HAP-1 (cell line): ENCODE measurements around the gene KMT2A.
A peak's percentile ranks its signal among the peaks of the same experiment; 100 is the strongest.
"Not testable (repeated sequence)": the region's sequence is repeated elsewhere in the genome, so short reads cannot be mapped to it uniquely, and the experiment has no call there.

Source experiments
- DNase-seq, 2 experiments: peaks; one replicate each; pipeline ENCODE4 v3.0.0-alpha.2; 2016 to 2020; ENCODE audit warnings: low spot score in 2 of 2
- H3K27me3 ChIP-seq: fragments of 250-450 bp; sonication (Bioruptor Pico); 2 replicates; pipeline ENCODE4 v1.5.1; 2020; ENCODE audit warnings: low read depth, mild to moderate bottlenecking, moderate library complexity
- H3K36me3 ChIP-seq: fragments of 250-450 bp; sonication (Bioruptor Pico); replicated peaks from 2 replicates; pipeline ENCODE4 v1.5.1; 2020; ENCODE audit warnings: mild to moderate bottlenecking
- H3K4me1 ChIP-seq: fragments of 250-450 bp; sonication (Bioruptor Pico); 2 replicates; pipeline ENCODE4 v1.5.1; 2020; ENCODE audit warnings: mild to moderate bottlenecking
- H3K4me3 ChIP-seq: fragments of 250-450 bp; sonication (Bioruptor Pico); 2 replicates; pipeline ENCODE4 v1.5.1; 2020; ENCODE audit warnings: mild to moderate bottlenecking, moderate library complexity
- H3K9me3 ChIP-seq: fragments of 250-450 bp; sonication (Bioruptor Pico); 2 replicates; pipeline ENCODE4 v1.5.1; 2020; ENCODE audit warnings: mild to moderate bottlenecking, moderate library complexity
- in situ Hi-C: fragments of 300-500 bp; cut with MboI; formaldehyde crosslinking; loops from 3 replicates; pipeline ENCODE4 v1.14.3; 2020; ENCODE audit warnings: low sequenced_read_pairs, inconsistent platforms, mixed read lengths

The KMT2A gene

GRCh38 chr11:118441770-118442275 lies 5.5 kb downstream of the KMT2A start:
- no peak overlapping the region for H3K4me3 ChIP-seq
- in situ Hi-C loops, result no loop called here

GRCh38 chr11:118442301-118442700 lies 6.0 kb downstream of the KMT2A start:
- Histone ChIP-seq H3K4me1 (peaks cover 21% of the 10 kb centered on the region), H3K9me3 (no peaks in the 10 kb centered on the region), H3K27me3 (no peaks in the 10 kb centered on the region), H3K36me3 (peaks cover 19% of the 10 kb centered on the region), H3K4me3 (no peak overlapping the region)
- in situ Hi-C loops, result no loop called here
- no peak for DNase-seq

More at GRCh38 chr11:118441770-118442275, 5.5 kb downstream of the KMT2A start:
- no peak for DNase-seq
- Histone ChIP-seq H3K36me3 (peaks cover 17% of the 10 kb centered on the region), H3K27me3 (no peaks in the 10 kb centered on the region), H3K9me3 (no peaks in the 10 kb centered on the region), H3K4me1 (peaks cover 21% of the 10 kb centered on the region)

GRCh38 chr11:118442908-118443589 lies 6.8 kb downstream of the KMT2A start:
- peaks cover 21% of the 10 kb centered on the region for H3K4me1 ChIP-seq
- H3K27me3 ChIP-seq, result no peaks in the 10 kb centered on the region
- in situ Hi-C loops, result no loop called here
- no peak for DNase-seq
- no peak overlapping the region for H3K4me3 ChIP-seq
- H3K9me3 ChIP-seq, result no peaks in the 10 kb centered on the region
- H3K36me3 ChIP-seq, result peaks cover 22% of the 10 kb centered on the region

- in situ Hi-C loops, result no loop called here
- H3K4me3 ChIP-seq, result no peak overlapping the region
- H3K4me1 ChIP-seq, result peaks cover 21% of the 10 kb centered on the region
- no peak for DNase-seq
- peaks cover 22% of the 10 kb centered on the region for H3K36me3 ChIP-seq
- H3K27me3 ChIP-seq, result no peaks in the 10 kb centered on the region
- no peaks in the 10 kb centered on the region for H3K9me3 ChIP-seq
Measured at GRCh38 chr11:118443590-118444218, 7.4 kb downstream of the KMT2A start.

- H3K4me3 ChIP-seq, result no peak overlapping the region
- H3K4me1 ChIP-seq, result no peaks in the 10 kb centered on the region; the same call in 1 of the 2 replicates
- H3K9me3 ChIP-seq, result no peaks in the 10 kb centered on the region
- no peak for DNase-seq
- H3K36me3 ChIP-seq, result peaks cover 12% of the 10 kb centered on the region; the same call in 1 of the 2 replicates
- no peaks in the 10 kb centered on the region for H3K27me3 ChIP-seq
- in situ Hi-C loops, result no loop called here
Measured at GRCh38 chr11:118447423-118447822, 11.1 kb downstream of the KMT2A start.

- no peak for DNase-seq
- no peaks in the 10 kb centered on the region for H3K9me3 ChIP-seq
- H3K27me3 ChIP-seq, result no peaks in the 10 kb centered on the region
- in situ Hi-C loops, result no loop called here
- H3K4me3 ChIP-seq, result no peak overlapping the region
- H3K4me1 ChIP-seq, result no peaks in the 10 kb centered on the region; the same call in 1 of the 2 replicates
- H3K36me3 ChIP-seq, result peaks cover 12% of the 10 kb centered on the region; the same call in 1 of the 2 replicates
Measured at GRCh38 chr11:118448294-118448693, 12.0 kb downstream of the KMT2A start.

GRCh38 chr11:118449316-118449918 lies 13.1 kb downstream of the KMT2A start:
- DNase-seq, result no peak
- in situ Hi-C loops, result no loop called here
- no peaks in the 10 kb centered on the region for H3K9me3 ChIP-seq
- H3K36me3 ChIP-seq, result peaks cover 14% of the 10 kb centered on the region
- H3K4me3 ChIP-seq, result no peak overlapping the region
- H3K4me1 ChIP-seq, result no peaks in the 10 kb centered on the region
- no peaks in the 10 kb centered on the region for H3K27me3 ChIP-seq

GRCh38 chr11:118450451-118450850 lies 14.2 kb downstream of the KMT2A start:
- Histone ChIP-seq H3K4me3 (no peak overlapping the region), H3K4me1 (no peaks in the 10 kb centered on the region), H3K9me3 (no peaks in the 10 kb centered on the region), H3K27me3 (no peaks in the 10 kb centered on the region), H3K36me3 (peaks cover 14% of the 10 kb centered on the region)
- in situ Hi-C loops, result no loop called here
- DNase-seq, result no peak

- Histone ChIP-seq H3K27me3 (no peaks in the 10 kb centered on the region), H3K9me3 (no peaks in the 10 kb centered on the region), H3K4me3 (no peak overlapping the region), H3K36me3 (no peaks in the 10 kb centered on the region), H3K4me1 (peaks cover 9% of the 10 kb centered on the region)
- DNase-seq, result peak in 1 of 2 experiments; percentile 85
- in situ Hi-C loops, result no loop called here
Measured at GRCh38 chr11:118462178-118462577, 25.9 kb downstream of the KMT2A start.

- H3K36me3 ChIP-seq, result peaks cover 35% of the 10 kb centered on the region
- DNase-seq, in situ Hi-C loops, H3K4me3 ChIP-seq, H3K27me3 ChIP-seq, H3K9me3 ChIP-seq, H3K4me1 ChIP-seq: not testable (repeated sequence)
Measured at GRCh38 chr11:118468968-118469367, 32.7 kb downstream of the KMT2A start.

- Histone ChIP-seq H3K4me1 (no peaks in the 10 kb centered on the region), H3K9me3 (no peaks in the 10 kb centered on the region), H3K27me3 (no peaks in the 10 kb centered on the region), H3K4me3 (no peak overlapping the region), H3K36me3 (peaks cover 39% of the 10 kb centered on the region)
- no peak for DNase-seq
- in situ Hi-C loops, result no loop called here
Measured at GRCh38 chr11:118471030-118471429, 34.7 kb downstream of the KMT2A start.

GRCh38 chr11:118473537-118473936 lies 37.2 kb downstream of the KMT2A start:
- Histone ChIP-seq H3K4me1 (no peaks in the 10 kb centered on the region), H3K27me3 (no peaks in the 10 kb centered on the region), H3K4me3 (no peak overlapping the region), H3K36me3 (peaks cover 46% of the 10 kb centered on the region), H3K9me3 (no peaks in the 10 kb centered on the region)
- in situ Hi-C loops, result no loop called here
- DNase-seq, result no peak

- H3K4me1 ChIP-seq, result no peaks in the 10 kb centered on the region
- in situ Hi-C loops, result loop anchor here (25.0 kb wide), 1 partner anchor 289 kb away; the partner anchor contains the start of gene SCN2B
- H3K9me3 ChIP-seq, result no peaks in the 10 kb centered on the region
- DNase-seq, result no peak
- H3K36me3 ChIP-seq, result peaks cover 64% of the 10 kb centered on the region
- no peak overlapping the region for H3K4me3 ChIP-seq
- H3K27me3 ChIP-seq, result no peaks in the 10 kb centered on the region
Measured at GRCh38 chr11:118476676-118477075, 40.4 kb downstream of the KMT2A start.

GRCh38 chr11:118481238-118481637 lies 44.9 kb downstream of the KMT2A start:
- not testable (repeated sequence) for H3K27me3 ChIP-seq, H3K4me1 ChIP-seq, H3K4me3 ChIP-seq, DNase-seq, H3K9me3 ChIP-seq
- peaks cover 76% of the 10 kb centered on the region for H3K36me3 ChIP-seq
- in situ Hi-C loops, result loop anchor here (25.0 kb wide), 1 partner anchor 294 kb away; the partner anchor contains the start of gene SCN2B
